ENCODE measurements around the gene SPART. TPM values are rescaled to one million over a fixed set of nuclear protein-coding genes. Genes with fewer than 3 reads are reported as not detected.
"Not testable (repeated sequence)": the region's sequence is repeated elsewhere in the genome, so short reads cannot be mapped to it uniquely, and the experiment has no call there.

SPART gene
- total RNA-seq, 1 experiment from 2014 or later, result 0.12 TPM

GRCh38 chr13:36310417-36311108, 35.6 kb downstream of the SPART start (continued):
- TF ChIP-seq ELF1 (IDR thresholded peaks at IDR 0.05; ENCODE audit: borderline replicate concordance, low read depth) (no peak), CEBPB (IDR thresholded peaks at IDR 0.05; ENCODE audit: low read depth) (no peak)

GRCh38 chr13:36302289-36302688, 43.9 kb downstream of the SPART start:
- POLR2A ChIA-PET, result no interaction called here
- H3K27me3 ChIP-seq (ENCODE audit: insufficient read depth, low read length), result no peaks in the 10 kb centered on the region
- H3K9ac ChIP-seq (ENCODE audit: low read length), result no peak overlapping the region
- H3K9me3 ChIP-seq (ENCODE audit: control insufficient read depth in 1 of 2, insufficient read depth in 1 of 2, low read depth in 1 of 2, low read length in 2 of 2), result no peaks in the 10 kb centered on the region; a peak in 2 of 4 replicates
- no peak overlapping the region for H3K27ac ChIP-seq (ENCODE audit: low read depth, low read length)
- H3K4me3 ChIP-seq (replicated peaks in 1 of 2; ENCODE audit: low read depth in 1 of 2, low read length in 2 of 2), result no peak overlapping the region
- DNase-seq (ENCODE audit: low read depth, low spot score), result no peak
- H4K20me1 ChIP-seq (ENCODE audit: insufficient read depth), result no peaks in the 10 kb centered on the region
- H3K9me2 ChIP-seq (ENCODE audit: insufficient read depth), result no peaks in the 10 kb centered on the region
- ATAC-seq, result no peak
- BruUV-seq (replicated peaks), result no TSS peak
- H3K4me1 ChIP-seq (ENCODE audit: control insufficient read depth in 1 of 2, insufficient read depth in 2 of 2, low read length in 2 of 2), result no peaks in the 10 kb centered on the region
- RAD21 ChIA-PET (ENCODE audit: low non-redundant PET in 1 of 2, low total read pairs in 2 of 2, uncharacterized antibody in 2 of 2, unreplicated experiment in 2 of 2), result no interaction called here
- CTCF ChIA-PET, result no interaction called here
- H3K79me2 ChIP-seq (ENCODE audit: insufficient read depth, low read length), result no peaks in the 10 kb centered on the region
- H3K36me3 ChIP-seq (ENCODE audit: control insufficient read depth in 1 of 2, insufficient read depth in 2 of 2, low read length in 2 of 2), result no peaks in the 10 kb centered on the region
- H2AFZ ChIP-seq (ENCODE audit: low read depth, low read length, poor library complexity, severe bottlenecking), result no peak overlapping the region
- TF ChIP-seq, protein P1, sequence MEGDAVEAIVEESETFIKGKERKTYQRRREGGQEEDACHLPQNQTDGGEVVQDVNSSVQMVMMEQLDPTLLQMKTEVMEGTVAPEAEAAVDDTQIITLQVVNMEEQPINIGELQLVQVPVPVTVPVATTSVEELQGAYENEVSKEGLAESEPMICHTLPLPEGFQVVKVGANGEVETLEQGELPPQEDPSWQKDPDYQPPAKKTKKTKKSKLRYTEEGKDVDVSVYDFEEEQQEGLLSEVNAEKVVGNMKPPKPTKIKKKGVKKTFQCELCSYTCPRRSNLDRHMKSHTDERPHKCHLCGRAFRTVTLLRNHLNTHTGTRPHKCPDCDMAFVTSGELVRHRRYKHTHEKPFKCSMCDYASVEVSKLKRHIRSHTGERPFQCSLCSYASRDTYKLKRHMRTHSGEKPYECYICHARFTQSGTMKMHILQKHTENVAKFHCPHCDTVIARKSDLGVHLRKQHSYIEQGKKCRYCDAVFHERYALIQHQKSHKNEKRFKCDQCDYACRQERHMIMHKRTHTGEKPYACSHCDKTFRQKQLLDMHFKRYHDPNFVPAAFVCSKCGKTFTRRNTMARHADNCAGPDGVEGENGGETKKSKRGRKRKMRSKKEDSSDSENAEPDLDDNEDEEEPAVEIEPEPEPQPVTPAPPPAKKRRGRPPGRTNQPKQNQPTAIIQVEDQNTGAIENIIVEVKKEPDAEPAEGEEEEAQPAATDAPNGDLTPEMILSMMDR (IDR thresholded peaks at IDR 0.05 in 2 of 3, conservative IDR thresholded peaks at IDR 0.05 in 1 of 3; ENCODE audit: borderline replicate concordance in 1 of 3, insufficient read depth in 1 of 3, low read depth in 2 of 3, low read length in 2 of 3), result no peak
- TF ChIP-seq, protein P2, sequence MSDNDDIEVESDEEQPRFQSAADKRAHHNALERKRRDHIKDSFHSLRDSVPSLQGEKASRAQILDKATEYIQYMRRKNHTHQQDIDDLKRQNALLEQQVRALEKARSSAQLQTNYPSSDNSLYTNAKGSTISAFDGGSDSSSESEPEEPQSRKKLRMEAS (IDR thresholded peaks at IDR 0.05), result no peak
- TF ChIP-seq ATF3 (IDR thresholded peaks at IDR 0.05) (no peak), ZBTB33 (IDR thresholded peaks at IDR 0.05; ENCODE audit: extremely low read depth, insufficient replicate concordance, low read length) (no peak), EZH2 (IDR thresholded peaks at IDR 0.05) (no peak), POLR2AphosphoS5 (IDR thresholded peaks at IDR 0.05; ENCODE audit: low read depth, low read length) (no peak), ZNF274 (IDR thresholded peaks at IDR 0.05; ENCODE audit: low read depth, low read length) (no peak), CBX3 (IDR thresholded peaks at IDR 0.05; ENCODE audit: low read depth) (no peak), SIN3A (IDR thresholded peaks at IDR 0.05; ENCODE audit: low read depth) (no peak), ZFX (IDR thresholded peaks at IDR 0.05) (no peak), RAD21 (IDR thresholded peaks at IDR 0.05; ENCODE audit: low read depth) (no peak), SP1 (IDR thresholded peaks at IDR 0.05; ENCODE audit: low read depth) (no peak), FOSL1 (IDR thresholded peaks at IDR 0.05; ENCODE audit: low read depth) (no peak), SRF (IDR thresholded peaks at IDR 0.05; ENCODE audit: low read depth) (no peak), CEBPB (IDR thresholded peaks at IDR 0.05; ENCODE audit: low read depth) (no peak), EGR1 (IDR thresholded peaks at IDR 0.05; ENCODE audit: low read depth) (no peak)
- H3K4me2 ChIP-seq (ENCODE audit: low read length), result no peak overlapping the region
- intact Hi-C loops (cut with micrococcal nuclease), result no loop called here

- POLR2A ChIA-PET; DNase-seq (ENCODE audit: low read depth, low spot score); H3K79me2 ChIP-seq (ENCODE audit: insufficient read depth, low read length); H3K4me3 ChIP-seq (replicated peaks in 1 of 2; ENCODE audit: low read depth in 1 of 2, low read length in 2 of 2); H3K4me1 ChIP-seq (ENCODE audit: control insufficient read depth in 1 of 2, insufficient read depth in 2 of 2, low read length in 2 of 2); H4K20me1 ChIP-seq (ENCODE audit: insufficient read depth); H3K9ac ChIP-seq (ENCODE audit: low read length); H3K27ac ChIP-seq (ENCODE audit: low read depth, low read length); ATAC-seq; H3K9me3 ChIP-seq (ENCODE audit: control insufficient read depth in 1 of 2, insufficient read depth in 1 of 2, low read depth in 1 of 2, low read length in 2 of 2); RAD21 ChIA-PET (ENCODE audit: low non-redundant PET in 1 of 2, low total read pairs in 2 of 2, uncharacterized antibody in 2 of 2, unreplicated experiment in 2 of 2); H3K27me3 ChIP-seq (ENCODE audit: insufficient read depth, low read length); BruUV-seq (replicated peaks); H3K4me2 ChIP-seq (ENCODE audit: low read length); H2AFZ ChIP-seq (ENCODE audit: low read depth, low read length, poor library complexity, severe bottlenecking); H3K9me2 ChIP-seq (ENCODE audit: insufficient read depth); CTCF ChIA-PET; H3K36me3 ChIP-seq (ENCODE audit: control insufficient read depth in 1 of 2, insufficient read depth in 2 of 2, low read length in 2 of 2): not testable (repeated sequence)
- intact Hi-C loops (cut with micrococcal nuclease), result loop anchor here (5.0 kb wide), 1 partner anchor 668 kb away; no protein-coding TSS in a partner anchor
These were observed 46.7 kb downstream of the SPART start for GRCh38 chr13:36299469-36299868.
